Osteocyte (in vitro differentiated cells): ENCODE measurements around the gene PGM2. TPM values are rescaled to one million over a fixed set of nuclear protein-coding genes. Genes with fewer than 3 reads are reported as not detected.

Experiments
- DNase-seq: peaks from one replicate; pipeline ENCODE4 v3.0.0; 2021; ENCODE audit warnings: mixed read lengths; ENCODE audit not compliant: unreplicated experiment; ENCODE audit errors: extremely low spot score
- H3K27ac Mint-ChIP-seq: one replicate; pipeline ENCODE4 v1.8.0; 2021; ENCODE audit warnings: mild to moderate bottlenecking, mixed read lengths; ENCODE audit not compliant: unreplicated experiment
- H3K27me3 Mint-ChIP-seq: one replicate; pipeline ENCODE4 v1.8.0; 2021; ENCODE audit warnings: mixed read lengths; ENCODE audit not compliant: unreplicated experiment
- H3K36me3 Mint-ChIP-seq: one replicate; pipeline ENCODE4 v1.8.0; 2021; ENCODE audit warnings: mixed read lengths; ENCODE audit not compliant: unreplicated experiment
- H3K4me1 Mint-ChIP-seq: one replicate; pipeline ENCODE4 v1.8.0; 2021; ENCODE audit warnings: mixed read lengths; ENCODE audit not compliant: unreplicated experiment
- H3K4me3 Mint-ChIP-seq: one replicate; pipeline ENCODE4 v1.8.0; 2021; ENCODE audit warnings: mild to moderate bottlenecking, moderate library complexity, mixed read lengths; ENCODE audit not compliant: unreplicated experiment
- H3K9me3 Mint-ChIP-seq: one replicate; pipeline ENCODE4 v1.8.0; 2021; ENCODE audit warnings: mixed read lengths; ENCODE audit not compliant: unreplicated experiment
- CTCF ChIP-seq: fragments of 200-600 bp; sonication (generic); IDR thresholded peaks from 2 replicates; pipeline ENCODE4 v1.5.0; 2021; ENCODE audit warnings: antibody characterized with exemption, mild to moderate bottlenecking, moderate library complexity
- total RNA-seq: library from RNA; stranded (reverse); gene quantifications from 2 replicates; pipeline ENCODE4 v1.2.1, GENCODE V29; 2021

PGM2 gene
- total RNA-seq, 1 donor from 2014 or later: 19.8 TPM

- no peak for DNase-seq
- H3K27me3 Mint-ChIP-seq: peaks cover 12% of the 10 kb centered on the region
- no peak overlapping the region for H3K27ac Mint-ChIP-seq
- no peaks in the 10 kb centered on the region for H3K4me1 Mint-ChIP-seq
- no peaks in the 10 kb centered on the region for H3K36me3 Mint-ChIP-seq
- no peak overlapping the region for H3K4me3 Mint-ChIP-seq
- H3K9me3 Mint-ChIP-seq: no peaks in the 10 kb centered on the region
- TF ChIP-seq CTCF: no peak
Observed at GRCh38 chr4:37879365-37879764, 52.9 kb downstream of the PGM2 start.

GRCh38 chr4:37881811-37882210 is 55.3 kb downstream of the PGM2 start:
- DNase-seq: no peak
- H3K4me1 Mint-ChIP-seq: no peaks in the 10 kb centered on the region
- no peaks in the 10 kb centered on the region for H3K36me3 Mint-ChIP-seq
- H3K4me3 Mint-ChIP-seq: no peak overlapping the region
- TF ChIP-seq CTCF: no peak
- H3K9me3 Mint-ChIP-seq: no peaks in the 10 kb centered on the region
- peaks cover 23% of the 10 kb centered on the region for H3K27me3 Mint-ChIP-seq
- H3K27ac Mint-ChIP-seq: no peak overlapping the region

GRCh38 chr4:37882665-37883296 is 56.3 kb downstream of the PGM2 start:
- DNase-seq: no peak
- Mint-ChIP-seq H3K4me3 (no peak overlapping the region), H3K4me1 (no peaks in the 10 kb centered on the region), H3K36me3 (no peaks in the 10 kb centered on the region), H3K27me3 (peaks cover 27% of the 10 kb centered on the region), H3K27ac (no peak overlapping the region), H3K9me3 (no peaks in the 10 kb centered on the region)
- TF ChIP-seq CTCF: no peak

GRCh38 chr4:37884855-37885487 is 58.5 kb downstream of the PGM2 start:
- TF ChIP-seq CTCF: no peak
- peaks cover 38% of the 10 kb centered on the region for H3K27me3 Mint-ChIP-seq
- no peaks in the 10 kb centered on the region for H3K36me3 Mint-ChIP-seq
- H3K27ac Mint-ChIP-seq: no peak overlapping the region
- DNase-seq: no peak
- H3K4me1 Mint-ChIP-seq: peaks cover 3% of the 10 kb centered on the region
- no peaks in the 10 kb centered on the region for H3K9me3 Mint-ChIP-seq
- no peak overlapping the region for H3K4me3 Mint-ChIP-seq

GRCh38 chr4:37885496-37885895 is 59.0 kb downstream of the PGM2 start:
- Mint-ChIP-seq H3K36me3 (no peaks in the 10 kb centered on the region), H3K27me3 (peaks cover 38% of the 10 kb centered on the region), H3K9me3 (no peaks in the 10 kb centered on the region)

More at GRCh38 chr4:37885496-37885895, 59.0 kb downstream of the PGM2 start:
- no peak for DNase-seq
- Mint-ChIP-seq H3K4me3 (no peak overlapping the region), H3K4me1 (peaks cover 6% of the 10 kb centered on the region), H3K27ac (no peak overlapping the region)
- TF ChIP-seq CTCF: no peak
